H7 (cell line): ENCODE results near the gene CEP43. TPM values are rescaled to one million over a fixed set of nuclear protein-coding genes. Genes with fewer than 3 reads are reported as not detected.

Experiments
- total RNA-seq: library from RNA; depleted of rRNA; stranded (reverse); fragments of >200 nt; shearing (Covaris generic); gene quantifications from 2 replicates; pipeline ENCODE4 v1.2.3, GENCODE V29; 2014; rRNA removed

The CEP43 gene
- total RNA-seq, 1 experiment from 2014 or later = 14.8 TPM

Other genes starting within 250 kb of the CEP43 start
- 27.8 and 41.3 TPM in 2 replicates for gene RNASET2, start 42.8 kb upstream of the CEP43 start, total RNA-seq
- gene CCR6, start 123.7 kb downstream of the CEP43 start, total RNA-seq = not detected in 2 replicates
- gene GPR31, start 158.6 kb downstream of the CEP43 start, total RNA-seq = not detected in 2 replicates